DOHH2 (cell line): Measurements from ENCODE around the gene RASGRP1.

Experiments
- H3F3A ChIP-seq: fragments of 200-600 bp; sonication (generic), shearing (Covaris generic); 2 replicates; pipeline ENCODE4 v1.6.0; 2016; ENCODE audit warnings: antibody characterized with exemption, mild to moderate bottlenecking; ENCODE audit not compliant: control insufficient read depth, insufficient read depth
- H3K27ac ChIP-seq: fragments of 200-600 bp; sonication (generic); 2 replicates; pipeline ENCODE4 v1.5.1; 2014; ENCODE audit warnings: low read depth, mild to moderate bottlenecking, low read length, moderate library complexity
- H3K27me3 ChIP-seq: fragments of 200-600 bp; sonication (generic); 2 replicates; pipeline ENCODE4 v1.6.1; 2014; ENCODE audit warnings: mild to moderate bottlenecking, low read length, mixed read lengths; ENCODE audit not compliant: control insufficient read depth
- H3K36me3 ChIP-seq: fragments of 200-600 bp; sonication (generic); 2 replicates; pipeline ENCODE4 v1.6.1; 2014; ENCODE audit warnings: mild to moderate bottlenecking, low read length, moderate library complexity, mixed read lengths; ENCODE audit not compliant: control insufficient read depth
- H3K4me1 ChIP-seq: fragments of 200-600 bp; sonication (generic); 2 replicates; pipeline ENCODE4 v1.6.1; 2014; ENCODE audit warnings: mild to moderate bottlenecking, low read length, mixed read lengths; ENCODE audit not compliant: control insufficient read depth
- H3K4me2 ChIP-seq: fragments of 200-600 bp; sonication (generic); 2 replicates; pipeline ENCODE4 v1.6.0; 2014; ENCODE audit warnings: mild to moderate bottlenecking, low read length, moderate library complexity
- H3K4me3 ChIP-seq: fragments of 200-600 bp; sonication (generic); 2 replicates; pipeline ENCODE4 v1.5.1; 2014; ENCODE audit warnings: mild to moderate bottlenecking, low read length, mixed read lengths
- H3K79me2 ChIP-seq: fragments of 200-600 bp; sonication (generic); 2 replicates; pipeline ENCODE4 v1.6.1; 2014; ENCODE audit warnings: mild to moderate bottlenecking, low read length, mixed read lengths; ENCODE audit not compliant: control insufficient read depth
- H3K9me2 ChIP-seq: fragments of 200-600 bp; sonication (generic); replicated peaks from 2 replicates; pipeline ENCODE4 v1.6.1; 2014; ENCODE audit warnings: mild to moderate bottlenecking, low read length, mixed read lengths; ENCODE audit not compliant: control insufficient read depth
- H3K9me3 ChIP-seq: fragments of 200-600 bp; sonication (generic); 2 replicates; pipeline ENCODE4 v1.6.1; 2014; ENCODE audit warnings: antibody characterized with exemption, low read length, mixed read lengths; ENCODE audit not compliant: control insufficient read depth, insufficient read depth
- H4K20me1 ChIP-seq: fragments of 200-600 bp; sonication (generic); 2 replicates; pipeline ENCODE4 v1.6.0; 2014; ENCODE audit warnings: low read depth, mild to moderate bottlenecking, antibody characterized with exemption, low read length, moderate library complexity; ENCODE audit not compliant: control insufficient read depth, insufficient read depth
- CTCF ChIP-seq: fragments of 200-600 bp; sonication (generic); IDR thresholded peaks from one replicate; pipeline ENCODE4 v1.5.1; 2014; ENCODE audit warnings: antibody characterized with exemption, mild to moderate bottlenecking, low read depth, low read length; ENCODE audit not compliant: poor library complexity, severe bottlenecking
- EZH2phosphoT487 ChIP-seq: fragments of 200-600 bp; sonication (generic); IDR thresholded peaks from 2 replicates; pipeline ENCODE4 v1.6.1; 2017; ENCODE audit warnings: borderline replicate concordance, mild to moderate bottlenecking, antibody characterized with exemption, low read length, moderate library complexity, mixed read lengths

RASGRP1 gene

GRCh38 chr15:38460543-38460942, 104.1 kb downstream of the RASGRP1 start:
- H4K20me1 ChIP-seq: peaks cover 13% of the 10 kb centered on the region; the same call in 1 of the 2 replicates
- peaks cover 5% of the 10 kb centered on the region for H3K4me1 ChIP-seq
- no peak overlapping the region for H3K27ac ChIP-seq
- TF ChIP-seq CTCF (no peak), EZH2phosphoT487 (no peak)
- no peaks in the 10 kb centered on the region for H3K27me3 ChIP-seq
- H3K36me3 ChIP-seq: peaks cover 2% of the 10 kb centered on the region; the same call in 1 of the 2 replicates
- H3F3A ChIP-seq: no peaks in the 10 kb centered on the region
- peaks cover 79% of the 10 kb centered on the region for H3K79me2 ChIP-seq
- H3K9me2 ChIP-seq: no peaks in the 10 kb centered on the region
- no peak overlapping the region for H3K4me2 ChIP-seq
- H3K4me3 ChIP-seq: no peak overlapping the region
- no peaks in the 10 kb centered on the region for H3K9me3 ChIP-seq

GRCh38 chr15:38459480-38459879, 105.1 kb downstream of the RASGRP1 start:
- Histone ChIP-seq H3F3A (no peaks in the 10 kb centered on the region), H4K20me1 (peaks cover 19% of the 10 kb centered on the region; the same call in 1 of the 2 replicates), H3K9me3 (no peaks in the 10 kb centered on the region), H3K79me2 (peaks cover 90% of the 10 kb centered on the region), H3K27me3 (no peaks in the 10 kb centered on the region), H3K4me1 (peaks cover 12% of the 10 kb centered on the region), H3K4me3 (no peak overlapping the region), H3K9me2 (no peaks in the 10 kb centered on the region), H3K4me2 (no peak overlapping the region), H3K36me3 (peaks cover 2% of the 10 kb centered on the region; the same call in 1 of the 2 replicates), H3K27ac (no peak overlapping the region)
- TF ChIP-seq EZH2phosphoT487: no peak
- TF ChIP-seq CTCF: no peak

GRCh38 chr15:38458646-38459045, 106.0 kb downstream of the RASGRP1 start:
- peaks cover 19% of the 10 kb centered on the region; the same call in 1 of the 2 replicates for H4K20me1 ChIP-seq
- H3K9me3 ChIP-seq: no peaks in the 10 kb centered on the region
- no peak for TF ChIP-seq EZH2phosphoT487
- no peak for TF ChIP-seq CTCF
- H3K27me3 ChIP-seq: no peaks in the 10 kb centered on the region
- H3K27ac ChIP-seq: no peak overlapping the region
- peaks cover 5% of the 10 kb centered on the region; the same call in 1 of the 2 replicates for H3K36me3 ChIP-seq
- no peaks in the 10 kb centered on the region for H3K9me2 ChIP-seq
- no peak overlapping the region for H3K4me3 ChIP-seq
- H3K79me2 ChIP-seq: peaks cover 91% of the 10 kb centered on the region
- H3K4me2 ChIP-seq: no peak overlapping the region
- H3K4me1 ChIP-seq: peaks cover 12% of the 10 kb centered on the region
- H3F3A ChIP-seq: no peaks in the 10 kb centered on the region
